ENCODE results near the gene NSRP1. TPM values are rescaled to one million over a fixed set of nuclear protein-coding genes. Genes with fewer than 3 reads are reported as not detected.

NSRP1 gene
- total and polyA plus RNA-seq, 2 of the 13 experiments (the other 11 are each of a cell fraction or from before 2014, with no cell fraction given): 7.0 to 14.3 TPM

- no peak for TF ChIP-seq EEA1 (CRISPR knock-in tag; IDR thresholded peaks at IDR 0.05; ENCODE audit: borderline replicate concordance)
- no peak for TF ChIP-seq ZNF562 (CRISPR knock-in tag; IDR thresholded peaks at IDR 0.05; ENCODE audit: borderline replicate concordance)
- no peak for TF ChIP-seq MEIS1 (CRISPR knock-in tag; IDR thresholded peaks at IDR 0.05; ENCODE audit: borderline replicate concordance)
- no peak for TF ChIP-seq ZBTB3 (CRISPR knock-in tag; IDR thresholded peaks at IDR 0.05; ENCODE audit: borderline replicate concordance, low read depth)
- TF ChIP-seq, protein P1, sequence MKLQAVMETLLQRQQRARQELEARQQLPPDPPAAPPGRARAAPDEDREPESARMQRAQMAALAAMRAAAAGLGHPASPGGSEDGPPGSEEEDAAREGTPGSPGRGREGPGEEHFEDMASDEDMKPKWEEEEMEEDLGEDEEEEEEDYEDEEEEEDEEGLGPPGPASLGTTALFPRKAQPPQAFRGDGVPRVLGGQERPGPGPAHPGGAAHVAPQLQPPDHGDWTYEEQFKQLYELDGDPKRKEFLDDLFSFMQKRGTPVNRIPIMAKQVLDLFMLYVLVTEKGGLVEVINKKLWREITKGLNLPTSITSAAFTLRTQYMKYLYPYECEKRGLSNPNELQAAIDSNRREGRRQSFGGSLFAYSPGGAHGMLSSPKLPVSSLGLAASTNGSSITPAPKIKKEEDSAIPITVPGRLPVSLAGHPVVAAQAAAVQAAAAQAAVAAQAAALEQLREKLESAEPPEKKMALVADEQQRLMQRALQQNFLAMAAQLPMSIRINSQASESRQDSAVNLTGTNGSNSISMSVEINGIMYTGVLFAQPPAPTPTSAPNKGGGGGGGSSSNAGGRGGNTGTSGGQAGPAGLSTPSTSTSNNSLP (IDR thresholded peaks at IDR 0.05; ENCODE audit: low read depth, low read length): no peak
- peak; percentile 26; the same call in 1 of the 2 replicates for TF ChIP-seq TARDBP (CRISPR knock-in tag; IDR thresholded peaks at IDR 0.05)
- no peak for TF ChIP-seq CENPX (CRISPR knock-in tag; IDR thresholded peaks at IDR 0.05)
- TF ChIP-seq KDM3A (CRISPR knock-in tag; IDR thresholded peaks at IDR 0.05; ENCODE audit: low read depth): 0 out of 2 replicates have a peak, but pooled peaks have one; percentile 14
- TF ChIP-seq ZBTB20 (CRISPR knock-in tag; IDR thresholded peaks at IDR 0.05; ENCODE audit: borderline replicate concordance, low read depth): no peak
- TF ChIP-seq ZBTB2 (CRISPR knock-in tag; IDR thresholded peaks at IDR 0.05; ENCODE audit: low read depth): no peak
- no peak for TF ChIP-seq ARNT (IDR thresholded peaks at IDR 0.05)
- TF ChIP-seq ZNF430 (CRISPR knock-in tag; IDR thresholded peaks at IDR 0.05): no peak
- no peak for TF ChIP-seq HIVEP1 (CRISPR knock-in tag; IDR thresholded peaks at IDR 0.05)
- TF ChIP-seq SUZ12 (IDR thresholded peaks at IDR 0.05; ENCODE audit: low read depth, low read length): no peak
- no peak for TF ChIP-seq ZBTB1 (CRISPR knock-in tag; IDR thresholded peaks at IDR 0.05; ENCODE audit: borderline replicate concordance)
- TF ChIP-seq RARA (CRISPR knock-in tag; IDR thresholded peaks at IDR 0.05): peak; percentile 81
- no peak for TF ChIP-seq ZNF446 (CRISPR knock-in tag; IDR thresholded peaks at IDR 0.05)
- TF ChIP-seq ZNF550 (CRISPR knock-in tag; IDR thresholded peaks at IDR 0.05; ENCODE audit: borderline replicate concordance): no peak
- no peak for TF ChIP-seq E2F5 (CRISPR knock-in tag; conservative IDR thresholded peaks at IDR 0.05)
- TF ChIP-seq ADNP (CRISPR knock-in tag; IDR thresholded peaks at IDR 0.05): no peak
- no peak for TF ChIP-seq ATF6 (CRISPR knock-in tag; conservative IDR thresholded peaks at IDR 0.05)
- no peak for TF ChIP-seq ZNF180 (CRISPR knock-in tag; IDR thresholded peaks at IDR 0.05; ENCODE audit: borderline replicate concordance, low read depth)
- TF ChIP-seq CSRNP2 (CRISPR knock-in tag; conservative IDR thresholded peaks at IDR 0.05; ENCODE audit: low read depth): no peak
- no peak for TF ChIP-seq ELF4 (CRISPR knock-in tag; IDR thresholded peaks at IDR 0.05; ENCODE audit: borderline replicate concordance)
Measured at GRCh38 chr17:30225919-30226553, 109.4 kb downstream of the NSRP1 start (continued).

Measured in HepG2 (cell line).